Neutrophil (primary cell): Measurements from ENCODE around the gene OXCT2.
"Not testable (repeated sequence)": the region's sequence is repeated elsewhere in the genome, so short reads cannot be mapped to it uniquely, and the experiment has no call there.

ENCODE experiments used
- H3K27ac ChIP-seq: fragments of 200-600 bp; sonication (generic); 2 replicates; pipeline ENCODE4 v1.5.1; 2016; ENCODE audit warnings: mild to moderate bottlenecking, moderate library complexity
- H3K27me3 ChIP-seq: fragments of 200-600 bp; sonication (generic); 2 replicates; pipeline ENCODE4 v1.6.0; 2016; ENCODE audit warnings: mild to moderate bottlenecking
- H3K36me3 ChIP-seq: fragments of 200-600 bp; sonication (generic); 2 replicates; pipeline ENCODE4 v1.5.1; 2017
- H3K4me1 ChIP-seq, 2 experiments: fragments of 200-600 bp in 1 of 2; sonication (generic) in 1 of 2; 1 replicate in 1 of 2; 2 replicates in 1 of 2; pipeline versions ENCODE4 v1.5.1 to v1.6.1; 2013 to 2016; ENCODE audit warnings: low read depth in 1 of 2, low read length in 1 of 2, mild to moderate bottlenecking in 1 of 2, moderate library complexity in 1 of 2; ENCODE audit not compliant: control insufficient read depth in 1 of 2, insufficient read depth in 1 of 2
- H3K4me3 ChIP-seq, 2 experiments: fragments of 200-600 bp in 1 of 2; sonication (generic) in 1 of 2; 1 replicate in 1 of 2; 2 replicates in 1 of 2; pipeline ENCODE4 v1.5.1; 2013 to 2016; ENCODE audit warnings: low read depth in 1 of 2, low read length in 1 of 2, mild to moderate bottlenecking in 1 of 2, moderate library complexity in 1 of 2
- H3K9me3 ChIP-seq: fragments of 200-600 bp; sonication (generic); 2 replicates; pipeline ENCODE4 v1.5.1; 2016
- CTCF ChIP-seq: fragments of 200-600 bp; sonication (generic); IDR thresholded peaks from 2 replicates; pipeline ENCODE4 v1.5.1; 2016; ENCODE audit warnings: antibody characterized with exemption

OXCT2 gene

GRCh38 chr1:39779821-39780220 lies 8.7 kb upstream of the OXCT2 start:
- TF ChIP-seq CTCF = no peak
- Histone ChIP-seq H3K27me3 (peaks cover 9% of the 10 kb centered on the region), H3K4me1 (no peaks in the 10 kb centered on the region), H3K36me3 (no peaks in the 10 kb centered on the region), H3K27ac (no peak overlapping the region), H3K4me3 (no peak overlapping the region), H3K9me3 (no peaks in the 10 kb centered on the region)

GRCh38 chr1:39779137-39779536 lies 8.0 kb upstream of the OXCT2 start:
- H3K4me1 ChIP-seq = no peaks in the 10 kb centered on the region
- peaks cover 9% of the 10 kb centered on the region for H3K27me3 ChIP-seq
- no peaks in the 10 kb centered on the region for H3K9me3 ChIP-seq
- no peak overlapping the region for H3K4me3 ChIP-seq
- TF ChIP-seq CTCF = no peak
- no peaks in the 10 kb centered on the region for H3K36me3 ChIP-seq
- H3K27ac ChIP-seq = no peak overlapping the region

- not testable (repeated sequence) for H3K9me3 ChIP-seq, H3K27ac ChIP-seq, H3K36me3 ChIP-seq, H3K27me3 ChIP-seq, H3K4me1 ChIP-seq, H3K4me3 ChIP-seq
Measured at GRCh38 chr1:39778463-39779099, 7.4 kb upstream of the OXCT2 start.

GRCh38 chr1:39777896-39778295 lies 6.7 kb upstream of the OXCT2 start:
- H3K27me3 ChIP-seq, H3K27ac ChIP-seq, H3K4me3 ChIP-seq, H3K36me3 ChIP-seq, H3K9me3 ChIP-seq, H3K4me1 ChIP-seq: not testable (repeated sequence)

- peaks cover 3% of the 10 kb centered on the region for H3K27me3 ChIP-seq
- no peaks in the 10 kb centered on the region for H3K4me1 ChIP-seq
- H3K27ac ChIP-seq = no peak overlapping the region
- no peaks in the 10 kb centered on the region for H3K36me3 ChIP-seq
- H3K9me3 ChIP-seq = no peaks in the 10 kb centered on the region
- no peak for TF ChIP-seq CTCF
- no peak overlapping the region for H3K4me3 ChIP-seq
Measured at GRCh38 chr1:39777306-39777705, 6.2 kb upstream of the OXCT2 start.

- Histone ChIP-seq H3K9me3 (no peaks in the 10 kb centered on the region), H3K4me1 (no peaks in the 10 kb centered on the region), H3K27ac (no peak overlapping the region), H3K27me3 (peaks cover 3% of the 10 kb centered on the region), H3K36me3 (no peaks in the 10 kb centered on the region), H3K4me3 (no peak overlapping the region)
- no peak for TF ChIP-seq CTCF
Measured at GRCh38 chr1:39776886-39777285, 5.7 kb upstream of the OXCT2 start.

GRCh38 chr1:39776400-39776713 lies 5.2 kb upstream of the OXCT2 start:
- TF ChIP-seq CTCF = no peak
- no peaks in the 10 kb centered on the region for H3K36me3 ChIP-seq

GRCh38 chr1:39775676-39776399 lies 4.7 kb upstream of the OXCT2 start:
- peaks cover 13% of the 10 kb centered on the region for H3K27me3 ChIP-seq
- not testable (repeated sequence) for H3K27ac ChIP-seq, H3K9me3 ChIP-seq, H3K4me3 ChIP-seq, H3K36me3 ChIP-seq, H3K4me1 ChIP-seq

More at GRCh38 chr1:39776400-39776713, 5.2 kb upstream of the OXCT2 start:
- Histone ChIP-seq H3K27me3 (peaks cover 8% of the 10 kb centered on the region), H3K4me3 (no peak overlapping the region), H3K9me3 (no peaks in the 10 kb centered on the region), H3K27ac (no peak overlapping the region), H3K4me1 (no peaks in the 10 kb centered on the region)

- H3K27me3 ChIP-seq = peaks cover 17% of the 10 kb centered on the region
- not testable (repeated sequence) for H3K4me1 ChIP-seq, H3K36me3 ChIP-seq, H3K27ac ChIP-seq, H3K9me3 ChIP-seq, H3K4me3 ChIP-seq
Measured at GRCh38 chr1:39775141-39775540, 4.0 kb upstream of the OXCT2 start.
